NCI-H2196 (cell line): Measurements from ENCODE around the gene SNX17.

Source experiments
- DNase-seq: peaks from one replicate; lab custom pipeline; 2025; ENCODE audit not compliant: unreplicated experiment; lab: John Stamatoyannopoulos, UW

The SNX17 gene

DNA sequence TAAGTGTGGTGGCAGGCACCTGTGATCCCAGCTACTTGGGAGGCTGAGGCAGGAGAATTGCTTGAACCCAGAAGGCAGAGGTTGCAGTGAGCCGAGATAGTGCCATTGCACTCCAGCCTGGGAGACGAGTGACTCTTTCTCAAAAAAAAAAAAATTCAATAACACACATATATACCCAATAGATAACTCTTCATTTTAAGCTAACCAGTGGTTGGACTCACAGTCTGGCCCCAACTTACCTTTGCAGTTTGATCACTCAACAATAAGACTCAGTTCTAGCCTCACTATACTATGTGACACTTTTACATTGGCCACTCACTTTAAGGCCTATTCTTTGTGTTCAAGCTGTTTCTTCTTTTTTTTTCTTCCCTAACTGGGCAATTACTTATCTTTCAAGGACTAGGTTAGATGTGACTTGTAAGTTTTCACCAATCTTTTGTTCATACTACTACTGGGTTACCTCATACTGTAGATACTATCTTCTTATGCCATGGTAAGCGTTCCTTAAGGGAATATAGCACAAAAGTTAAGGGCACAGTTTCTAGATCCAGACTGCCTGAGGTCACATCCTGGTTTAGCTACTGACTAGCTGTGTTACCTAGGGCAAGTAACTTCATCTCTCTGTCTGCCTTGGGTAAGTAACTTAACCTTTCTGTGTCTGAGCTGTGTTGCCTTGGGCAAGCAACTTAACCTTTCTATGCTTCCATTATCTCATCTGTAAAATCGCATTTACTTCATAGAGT lies 7.6 kb upstream of the SNX17 start:
- no peak for DNase-seq

DNA sequence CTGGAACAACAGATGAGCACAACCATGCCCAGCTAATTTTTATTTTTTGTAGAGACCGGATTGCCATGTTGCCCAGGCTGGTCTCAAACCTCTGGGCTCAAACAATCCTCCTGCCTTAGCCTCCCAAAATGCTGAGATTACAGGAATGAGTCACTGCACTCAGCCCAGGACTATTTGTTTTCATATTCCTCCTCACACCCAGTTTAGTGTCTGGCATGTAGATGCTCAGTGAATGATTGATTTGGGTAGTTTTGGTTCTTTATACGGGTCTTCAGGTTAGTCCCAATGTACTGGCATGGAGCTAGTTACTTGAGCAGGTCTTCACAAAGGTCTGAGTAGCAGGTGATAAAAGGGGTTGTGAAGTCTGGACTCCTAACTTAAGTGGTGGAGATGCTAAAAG lies 6.5 kb upstream of the SNX17 start:
- DNase-seq, result no peak

DNA sequence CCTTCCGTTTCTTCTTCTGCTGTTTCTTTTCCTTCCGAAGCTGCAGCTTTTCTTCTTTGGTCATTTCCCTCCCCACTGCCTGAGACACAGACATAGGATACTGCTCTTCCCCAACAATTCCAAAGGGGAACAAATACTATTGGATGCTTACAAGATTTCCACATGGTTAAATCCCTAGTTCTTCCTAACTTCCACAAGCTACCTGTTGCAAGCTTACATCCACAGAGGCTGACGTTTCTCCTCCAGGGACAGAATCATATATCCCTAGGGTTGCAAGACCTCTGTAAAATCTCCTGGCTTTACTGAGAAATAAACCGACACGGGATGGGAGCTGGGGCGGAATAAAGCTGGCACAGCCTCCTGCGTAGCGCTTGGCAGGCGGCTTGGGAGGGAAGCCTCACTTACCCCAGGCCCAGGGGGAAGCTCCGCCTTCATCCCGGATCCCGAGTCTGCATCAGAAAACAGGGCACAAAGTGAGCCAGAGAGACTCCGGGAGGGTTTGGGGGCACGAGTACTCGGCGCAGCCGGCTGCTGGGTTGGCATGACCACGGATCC lies 868 bp upstream of the SNX17 start:
- DNase-seq, result peak; percentile 45

DNA sequence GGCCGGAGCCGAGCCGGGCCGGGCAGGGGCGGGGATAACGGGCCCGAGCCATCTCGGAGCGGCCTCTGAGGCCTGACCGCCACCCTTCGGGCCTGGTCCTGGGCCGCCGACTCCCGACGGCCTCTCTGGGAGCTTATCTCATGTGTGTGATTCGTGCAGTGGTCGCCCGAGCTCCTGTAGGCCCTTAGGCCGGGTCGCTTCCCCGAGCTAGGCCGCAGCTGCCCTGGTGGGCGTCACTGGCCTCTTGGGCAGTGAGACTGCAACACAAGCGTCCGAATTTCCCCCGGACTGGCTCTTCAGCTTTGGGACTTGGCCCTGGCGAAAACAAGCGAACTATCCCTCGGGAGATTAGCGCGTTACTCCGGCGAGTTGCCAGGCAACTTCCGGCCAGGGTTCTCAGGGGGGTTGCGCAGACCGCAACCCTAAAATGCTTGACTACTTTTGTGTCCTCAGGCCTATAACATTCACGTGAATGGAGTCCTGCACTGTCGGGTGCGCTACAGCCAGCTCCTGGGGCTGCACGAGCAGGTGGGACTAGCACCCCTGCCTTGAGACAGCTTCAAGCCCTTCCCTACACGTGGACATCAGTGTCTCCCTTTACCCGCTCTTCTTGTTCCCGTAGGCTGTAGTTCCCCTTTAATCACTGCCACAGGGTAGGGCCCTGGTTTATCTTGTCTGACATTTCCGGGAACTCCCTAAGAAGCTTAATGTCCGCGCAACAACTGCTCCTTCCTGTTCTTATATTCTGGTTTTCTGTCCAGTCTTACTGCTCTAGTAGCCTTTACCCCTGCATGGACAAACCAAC lies 602 bp downstream of the SNX17 start:
- DNase-seq, result no peak

DNA sequence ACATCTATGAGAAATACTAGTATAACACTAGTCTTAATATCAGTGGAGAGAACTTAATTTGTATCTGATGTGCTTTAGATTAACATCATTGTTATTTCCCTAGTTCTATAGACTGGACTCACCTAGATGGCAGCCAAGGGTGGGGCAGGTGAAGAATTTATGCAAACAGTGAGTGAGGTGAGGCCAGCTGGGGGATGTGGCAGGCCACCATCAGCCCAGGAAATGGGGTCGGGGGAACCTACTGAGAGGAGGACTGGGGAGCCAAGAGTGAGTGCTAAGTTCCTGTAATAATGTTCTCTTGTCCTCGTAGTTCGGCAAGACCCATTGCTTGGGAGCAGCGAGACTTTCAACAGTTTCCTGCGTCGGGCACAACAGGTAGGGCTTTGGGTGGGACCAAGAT lies 2.5 kb downstream of the SNX17 start:
- DNase-seq, result no peak

DNA sequence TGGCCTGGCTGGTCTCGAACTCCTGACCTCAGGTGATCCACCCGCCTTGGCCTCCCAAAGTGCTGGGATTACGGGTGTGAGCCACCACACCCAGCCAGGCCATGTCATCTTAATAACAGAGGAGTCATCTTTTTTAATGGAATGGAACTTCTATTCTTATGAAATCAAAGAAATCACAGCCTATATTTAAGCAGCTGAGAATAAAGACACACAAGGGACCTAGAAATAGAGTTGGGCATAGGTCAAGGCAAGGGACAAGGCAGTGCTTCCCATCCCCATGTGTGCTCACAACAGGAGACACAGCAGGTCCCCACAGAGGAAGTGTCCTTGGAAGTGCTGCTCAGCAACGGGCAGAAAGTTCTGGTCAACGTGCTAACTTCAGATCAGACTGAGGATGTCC lies 3.2 kb downstream of the SNX17 start:
- DNase-seq, result no peak

DNA sequence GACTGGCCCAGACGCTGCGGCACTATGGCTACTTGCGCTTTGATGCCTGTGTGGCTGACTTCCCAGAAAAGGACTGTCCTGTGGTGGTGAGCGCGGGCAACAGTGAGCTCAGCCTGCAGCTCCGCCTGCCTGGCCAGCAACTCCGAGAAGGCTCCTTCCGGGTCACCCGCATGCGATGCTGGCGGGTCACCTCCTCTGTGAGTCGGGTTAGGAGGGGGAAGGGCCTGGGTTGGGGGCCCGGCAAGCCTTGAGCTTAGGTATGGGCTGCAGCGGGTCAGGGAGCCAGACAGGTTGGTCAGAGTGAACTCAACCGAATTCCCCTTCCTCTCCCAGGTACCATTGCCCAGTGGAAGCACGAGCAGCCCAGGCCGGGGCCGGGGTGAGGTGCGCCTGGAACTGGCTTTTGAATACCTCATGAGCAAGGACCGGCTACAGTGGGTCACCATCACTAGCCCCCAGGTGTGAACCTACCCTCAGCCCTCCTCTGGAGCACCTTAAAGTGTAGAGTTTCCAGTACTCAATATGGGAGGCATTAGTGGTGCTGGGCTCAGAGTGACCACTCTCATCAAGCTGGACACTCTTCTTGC lies 5.2 kb downstream of the SNX17 start:
- no peak for DNase-seq

DNA sequence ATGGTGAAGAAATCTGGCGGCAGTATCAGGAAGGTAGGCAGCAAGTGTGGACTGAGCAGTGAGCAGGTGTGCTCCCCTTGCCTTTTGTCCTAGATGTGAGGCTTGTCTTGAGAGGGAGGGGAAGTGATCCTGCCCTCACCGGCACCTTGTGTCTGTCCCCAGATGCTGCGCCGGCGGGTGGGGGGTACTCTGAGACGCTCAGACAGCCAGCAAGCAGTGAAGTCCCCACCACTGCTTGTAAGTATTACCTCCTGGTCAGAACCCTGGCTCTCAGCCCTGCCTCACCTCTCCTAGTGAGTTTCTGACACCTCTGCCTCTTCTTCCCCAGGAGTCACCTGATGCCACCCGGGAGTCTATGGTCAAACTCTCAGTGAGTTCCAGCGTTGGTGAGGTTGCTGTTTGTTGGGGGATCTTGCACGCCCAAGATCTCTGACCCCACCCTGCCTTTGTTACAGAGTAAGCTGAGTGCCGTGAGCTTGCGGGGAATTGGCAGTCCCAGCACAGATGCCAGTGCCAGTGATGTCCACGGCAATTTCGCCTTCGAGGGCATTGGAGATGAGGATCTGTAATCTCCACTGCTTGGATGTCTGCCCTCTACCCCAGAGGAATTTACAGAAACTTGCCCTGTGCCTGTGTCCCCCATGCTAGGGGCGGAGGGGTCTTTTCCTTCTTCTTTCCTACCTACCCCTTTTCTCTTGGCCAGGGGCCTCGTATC lies 5.9 kb downstream of the SNX17 start:
- no peak for DNase-seq

DNA sequence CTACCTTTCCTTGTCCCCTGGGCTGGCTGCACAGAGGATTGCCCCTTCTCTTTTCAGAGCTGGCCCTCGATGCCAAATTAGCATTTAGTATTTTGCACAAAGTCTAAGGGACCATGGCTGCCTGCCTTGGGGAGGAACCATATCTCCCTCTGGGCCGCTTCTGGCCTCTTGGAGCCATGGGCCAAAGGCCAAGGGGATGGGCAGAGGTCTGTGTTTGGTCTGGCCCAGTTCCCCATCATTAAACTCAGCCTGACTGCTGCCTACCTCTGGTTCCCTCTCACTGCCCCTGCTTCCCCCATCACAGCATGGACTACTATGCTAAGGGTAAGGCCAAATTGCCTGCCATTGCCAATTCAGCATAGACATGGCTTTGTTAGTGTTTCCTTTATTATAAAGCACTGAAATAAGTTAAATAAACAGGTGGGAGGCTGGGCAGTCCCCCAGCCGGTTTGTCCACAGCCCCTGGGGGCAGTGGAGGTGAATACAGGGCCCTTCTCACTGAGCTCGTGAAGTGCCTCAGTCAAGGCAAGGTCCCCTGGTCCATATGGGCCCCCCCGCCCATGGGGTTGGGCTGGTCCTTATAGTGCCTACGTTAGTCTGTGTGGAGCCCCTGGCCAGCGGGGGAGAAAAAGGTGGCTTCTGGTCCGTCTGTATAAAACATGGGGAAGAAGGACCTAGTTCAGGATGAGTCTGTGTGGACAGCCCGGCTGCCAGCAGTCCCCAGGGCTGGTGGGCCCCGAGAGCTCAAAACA lies 6.6 kb downstream of the SNX17 start:
- no peak for DNase-seq

DNA sequence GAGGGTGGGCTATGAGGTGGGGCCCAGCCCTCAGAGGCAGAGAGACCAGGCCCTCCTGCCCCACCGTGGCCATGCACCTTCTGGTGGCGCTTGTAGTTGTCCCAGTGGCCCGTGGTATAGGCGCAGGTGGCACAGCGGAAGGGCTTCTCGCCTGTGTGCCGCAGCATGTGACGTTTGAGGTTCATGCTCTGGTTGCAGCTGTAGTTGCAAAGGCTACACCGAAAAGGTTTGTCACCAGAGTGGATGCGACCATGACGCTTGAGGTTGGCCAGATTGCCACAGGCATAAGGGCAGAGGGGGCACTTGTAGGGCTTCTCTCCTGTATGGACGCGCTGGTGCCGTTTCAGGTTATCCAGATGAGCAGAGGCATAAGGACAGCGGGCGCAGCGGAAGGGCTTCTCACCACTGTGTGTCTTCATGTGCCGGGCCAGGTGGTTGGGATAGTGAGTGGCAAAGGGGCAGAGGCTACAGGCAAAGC lies 7.2 kb downstream of the SNX17 start:
- DNase-seq, result no peak

DNA sequence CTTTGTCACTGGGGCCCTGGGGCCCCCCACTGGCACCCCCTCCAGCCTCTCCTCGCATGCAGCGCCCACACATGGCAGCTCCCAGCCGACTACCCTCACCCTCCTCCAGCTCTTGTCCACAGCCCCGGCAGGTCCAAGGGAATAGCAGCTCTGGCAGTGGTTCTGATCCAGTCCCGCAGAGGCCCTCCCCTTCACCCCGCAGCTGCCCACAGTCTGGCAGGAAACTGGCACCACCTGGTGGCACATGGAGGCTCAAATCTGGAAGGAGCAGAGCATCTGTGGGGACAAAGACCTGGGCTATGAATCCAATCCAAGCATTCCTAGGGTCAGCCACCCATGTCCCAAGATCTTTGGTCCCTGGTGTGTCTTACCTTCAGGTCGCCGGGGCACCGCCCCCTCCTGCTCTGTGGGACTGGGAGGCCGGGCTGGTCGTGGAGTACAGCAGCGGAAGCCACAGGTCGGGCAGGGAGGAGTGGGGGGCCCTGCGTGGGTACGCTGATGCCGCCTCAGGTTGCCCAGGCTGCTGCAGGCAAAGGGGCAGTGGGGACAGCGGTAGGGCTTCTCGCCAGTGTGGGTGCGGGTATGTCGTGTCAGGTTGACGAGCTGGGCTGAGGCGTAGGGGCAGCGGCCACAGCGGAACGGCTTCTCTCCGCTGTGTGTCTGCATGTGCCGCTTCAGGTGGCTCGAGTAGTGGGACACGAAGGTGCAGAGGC lies 7.8 kb downstream of the SNX17 start:
- DNase-seq, result peak; percentile 54

DNA sequence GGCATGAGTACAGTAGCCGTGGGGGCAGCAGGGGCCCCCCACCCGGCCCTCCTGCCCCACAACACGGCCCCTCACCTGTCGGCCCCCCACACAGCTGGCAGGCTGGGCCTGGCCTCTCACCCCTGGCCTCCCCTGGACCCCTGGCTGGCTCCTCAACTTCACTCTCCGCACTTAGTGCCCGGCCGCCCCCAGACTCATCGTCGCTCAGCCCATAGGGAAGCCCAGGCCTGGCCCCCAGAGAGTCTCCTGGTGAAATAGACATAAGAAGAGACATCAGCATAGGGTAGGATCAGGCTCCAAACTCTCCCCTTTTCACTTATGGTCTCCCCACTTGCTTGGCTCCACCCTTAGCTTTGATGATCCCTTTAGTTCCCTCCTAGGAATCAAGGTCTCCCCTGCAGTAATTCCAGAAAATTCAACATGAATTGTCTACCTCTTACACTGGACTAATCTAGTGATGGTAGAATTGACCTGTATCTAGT lies 8.4 kb downstream of the SNX17 start:
- DNase-seq, result no peak

DNA sequence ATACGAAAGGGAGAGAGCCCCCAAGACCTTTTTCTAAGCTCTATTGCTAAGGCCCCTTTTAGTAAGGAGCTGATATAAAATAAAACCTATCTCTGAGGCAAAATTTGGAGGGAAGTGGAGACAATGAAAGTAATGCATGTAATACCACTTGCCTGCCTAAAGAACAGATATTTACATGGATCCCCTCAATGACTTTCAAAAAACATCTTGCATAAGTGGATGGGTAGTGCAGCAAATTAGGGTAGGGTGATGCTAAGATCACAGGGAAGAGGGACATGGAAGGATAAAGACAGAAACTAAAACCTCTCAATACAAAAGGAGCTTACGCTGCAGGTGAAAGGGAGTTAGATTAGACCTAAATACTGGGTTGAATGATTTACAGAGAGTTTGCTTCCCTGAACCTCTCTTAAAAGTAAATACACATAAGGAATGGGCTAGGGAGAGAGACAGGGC lies 9.0 kb downstream of the SNX17 start:
- no peak for DNase-seq

DNA sequence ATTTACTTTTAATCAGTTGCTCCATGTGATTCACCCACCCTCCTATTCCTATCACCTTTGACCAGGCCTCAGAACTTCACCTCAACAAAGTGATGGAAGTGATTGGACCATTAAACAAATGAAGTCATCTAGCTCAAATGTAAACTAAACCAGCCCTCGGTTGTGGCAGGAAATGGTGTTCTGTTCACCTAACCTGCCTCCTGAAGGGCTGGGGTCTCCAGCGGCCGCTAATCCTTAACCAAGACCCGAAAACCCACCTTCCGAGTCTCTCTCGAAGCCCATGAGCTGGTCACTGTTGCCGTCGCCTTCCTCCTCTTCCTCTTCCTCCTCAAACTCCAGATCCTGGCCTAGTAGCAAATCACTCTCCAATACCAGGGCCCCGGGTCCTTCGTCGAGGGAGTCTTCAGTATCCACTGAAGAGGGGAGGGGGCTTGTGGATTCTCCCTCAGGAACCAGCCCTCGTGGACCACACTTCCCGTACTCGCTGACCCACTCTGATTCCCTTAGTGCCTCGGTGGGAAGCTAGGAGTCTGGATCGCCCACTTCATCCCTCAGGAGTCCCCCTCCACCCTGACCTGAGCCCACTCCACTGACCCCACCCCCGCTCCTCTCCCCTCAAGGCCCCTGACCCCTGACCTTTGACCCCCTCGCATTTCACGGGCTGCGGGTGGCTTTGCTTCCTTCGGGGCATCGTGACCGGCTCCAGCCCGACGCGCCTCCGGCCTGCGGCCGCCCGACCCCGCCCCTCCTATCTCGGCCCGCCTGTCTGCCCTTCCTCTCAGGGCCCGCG lies 9.6 kb downstream of the SNX17 start:
- peak; percentile 69 for DNase-seq

DNA sequence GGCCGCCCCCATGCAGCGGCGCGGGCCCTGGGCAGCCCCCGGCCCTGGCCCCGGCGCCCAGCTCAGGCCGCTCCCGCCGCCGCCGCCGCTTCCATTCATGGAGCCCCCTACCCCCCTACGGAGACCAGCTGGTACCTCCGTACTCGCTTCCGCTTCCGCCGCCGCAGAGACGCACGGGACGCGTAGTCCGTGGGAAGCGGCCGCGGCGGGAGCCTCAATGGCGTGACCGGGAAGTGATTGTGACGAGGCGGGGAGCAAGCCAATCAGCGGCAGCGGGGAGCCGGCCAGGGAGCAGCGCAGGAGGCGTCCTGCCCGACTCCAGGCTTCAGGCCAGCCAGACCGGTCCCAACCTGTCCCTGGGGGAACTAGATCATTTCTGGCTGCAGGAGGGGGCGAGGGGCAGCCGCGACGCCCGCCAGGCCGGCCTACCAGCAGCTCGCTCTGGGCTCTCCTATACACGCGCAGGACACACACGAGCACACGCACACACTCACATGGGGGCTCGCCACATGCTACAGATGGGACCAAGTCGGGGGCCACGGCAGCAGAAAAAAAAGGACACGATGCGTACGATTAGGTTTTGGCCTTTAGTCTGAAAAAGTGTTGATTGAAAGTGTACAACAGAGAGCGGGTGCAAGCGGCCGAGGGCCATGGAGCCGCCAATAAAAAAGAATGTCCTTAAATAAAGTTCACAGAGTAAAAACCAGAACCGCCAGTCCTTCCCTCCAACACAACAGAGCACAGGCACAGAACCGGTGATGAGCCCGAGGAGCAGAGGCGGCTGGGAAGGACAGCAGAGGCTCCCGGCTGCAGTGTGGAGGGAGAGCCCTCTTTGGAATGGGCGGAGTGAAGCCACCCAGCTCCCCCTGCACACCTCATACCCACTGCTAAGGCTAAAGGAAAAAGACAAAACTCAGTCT lies 10.5 kb downstream of the SNX17 start, which contains the start of gene ZNF513:
Gene ZNF513, minus strand, starts transcription at position 109 of the 920 bp plus-strand sequence. CDS start 208 bp downstream, outside the sequence.
- peak; percentile 98 for DNase-seq

DNA sequence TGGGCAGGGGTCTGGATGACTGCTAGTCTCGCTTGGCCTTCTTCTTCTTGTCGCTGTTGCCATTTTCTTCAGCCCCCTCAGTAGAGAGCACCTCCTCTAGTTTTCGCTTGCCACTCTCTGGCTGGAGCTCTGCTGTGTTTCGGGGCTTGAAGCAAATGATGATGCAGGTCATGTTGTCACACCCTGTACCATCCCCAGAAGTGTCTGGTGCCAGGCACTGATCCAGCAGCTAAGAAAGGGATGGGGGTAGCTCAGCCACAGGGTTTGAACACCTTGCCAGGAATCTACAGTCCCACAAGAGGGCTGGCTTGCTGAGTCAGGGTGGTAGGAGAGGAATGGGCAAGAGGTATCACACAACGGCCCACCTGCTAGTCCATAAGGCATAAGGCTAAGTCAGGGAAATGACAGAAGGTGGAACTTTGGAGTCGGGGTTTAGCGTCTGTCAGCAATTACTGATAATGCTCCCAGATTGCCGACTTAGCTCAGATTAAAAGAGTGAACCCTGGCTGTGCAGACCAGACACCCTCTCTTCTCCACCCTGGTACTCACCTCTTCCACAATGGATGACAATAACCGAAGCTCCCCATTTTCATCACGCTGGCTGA lies 11.3 kb downstream of the SNX17 start:
- DNase-seq, result no peak
